ENCODE data around the gene PRPSAP1.
"Not testable (repeated sequence)": the region's sequence is repeated elsewhere in the genome, so short reads cannot be mapped to it uniquely, and the experiment has no call there.

PRPSAP1 gene

GRCh38 chr17:76359776-76360175 lies 6.1 kb upstream of the PRPSAP1 start:
- not testable (repeated sequence) for DNase-seq (ENCODE audit: low read depth in 2 of 2)

- DNase-seq (ENCODE audit: low read depth in 2 of 2): no peak
These were observed 5.7 kb upstream of the PRPSAP1 start for GRCh38 chr17:76359375-76359774.

DNA sequence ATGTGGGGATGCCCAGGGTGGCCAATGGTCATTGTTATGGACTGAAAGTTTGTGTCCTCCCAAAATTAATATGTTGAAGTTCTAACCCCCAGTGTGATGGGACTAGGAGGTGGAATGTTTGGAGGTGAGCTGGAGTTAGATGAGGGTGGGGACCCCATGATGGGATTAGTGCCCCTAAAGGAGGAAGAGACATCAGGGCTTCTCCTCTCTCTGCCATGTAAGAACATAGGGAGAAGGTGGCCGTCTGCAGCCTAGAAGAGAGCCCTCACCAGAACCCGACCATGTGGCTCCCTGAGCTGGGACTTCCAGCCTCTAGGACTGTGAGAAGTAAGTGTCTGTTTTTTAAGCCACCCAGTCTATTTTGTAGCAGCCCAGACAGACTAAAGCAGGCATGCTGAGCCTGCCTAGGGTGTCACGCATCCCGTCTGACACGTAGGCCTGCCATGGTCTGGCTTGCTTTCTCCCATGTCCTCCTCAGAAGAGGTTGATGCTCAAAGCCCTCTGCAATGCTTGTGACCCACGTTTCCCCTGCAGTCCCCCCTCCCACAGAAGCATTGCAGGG lies 4.0 kb upstream of the PRPSAP1 start:
- no peak for DNase-seq (ENCODE audit: low read depth in 2 of 2)

- no peak for DNase-seq (ENCODE audit: low read depth in 2 of 2)
These were observed 3.2 kb upstream of the PRPSAP1 start for GRCh38 chr17:76356803-76357456.

DNA sequence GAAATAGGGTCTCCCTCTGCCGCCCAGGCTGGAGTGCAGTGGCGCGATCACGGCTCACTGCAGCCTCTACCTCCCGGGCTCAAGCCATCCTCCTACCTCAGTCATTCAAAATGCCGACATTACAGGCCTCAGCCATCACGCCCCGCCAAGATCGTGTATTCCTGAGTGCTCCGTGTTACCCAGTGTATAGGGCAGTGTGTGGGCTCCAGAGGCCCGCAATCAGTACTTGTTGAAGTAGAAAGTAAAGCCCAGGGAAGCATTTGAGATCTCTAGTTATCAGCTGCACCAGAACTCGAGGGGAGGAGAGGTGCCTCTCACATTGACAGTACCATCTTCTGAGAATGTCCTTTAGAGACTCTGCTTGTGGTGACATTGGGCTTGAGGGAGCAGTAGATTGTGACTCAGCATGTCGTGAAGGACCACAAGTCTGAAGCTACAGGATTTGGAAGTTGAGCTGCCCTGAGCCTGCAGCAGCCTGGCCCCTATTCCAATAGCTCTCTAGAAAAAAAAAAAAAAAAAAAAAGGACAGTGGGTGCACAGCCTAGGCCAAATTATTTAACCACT lies 1.1 kb upstream of the PRPSAP1 start:
- DNase-seq (ENCODE audit: low read depth in 2 of 2): no peak

- DNase-seq (ENCODE audit: low read depth in 2 of 2): no peak
These were observed 607 bp upstream of the PRPSAP1 start for GRCh38 chr17:76354317-76354729.

DNA sequence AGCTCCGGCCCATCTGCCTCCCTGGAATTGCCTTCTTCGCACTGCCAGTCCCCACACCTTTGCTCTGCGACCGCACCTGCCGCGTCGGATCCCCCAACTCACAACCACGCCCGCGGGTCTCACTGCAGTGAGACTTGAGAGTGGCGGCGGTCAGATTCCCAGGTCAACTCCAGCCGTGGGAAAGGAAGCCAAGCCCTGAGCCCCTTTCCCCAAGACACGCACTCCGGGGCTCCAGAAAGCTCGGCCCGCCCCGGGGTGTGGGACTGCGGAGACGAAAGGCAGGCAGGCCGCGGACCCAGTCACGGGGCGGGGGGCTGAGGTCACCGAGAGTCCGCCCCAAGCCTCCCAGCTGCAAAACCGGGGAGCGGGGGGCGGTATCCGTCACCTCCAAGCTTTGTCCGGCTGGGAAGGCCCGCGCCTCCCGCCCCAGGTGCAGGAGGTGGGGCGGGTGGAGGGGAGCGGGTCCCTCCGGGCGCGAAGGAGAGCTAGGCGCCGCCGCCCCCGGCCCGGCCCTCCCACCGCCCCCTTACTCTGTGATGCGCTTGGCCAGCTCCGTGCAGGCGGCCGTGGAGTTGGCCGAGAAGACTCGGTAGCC lies 615 bp downstream of the PRPSAP1 start:
- DNase-seq (ENCODE audit: low read depth in 2 of 2): peak in 1 of 2 experiments; percentile 3

DNA sequence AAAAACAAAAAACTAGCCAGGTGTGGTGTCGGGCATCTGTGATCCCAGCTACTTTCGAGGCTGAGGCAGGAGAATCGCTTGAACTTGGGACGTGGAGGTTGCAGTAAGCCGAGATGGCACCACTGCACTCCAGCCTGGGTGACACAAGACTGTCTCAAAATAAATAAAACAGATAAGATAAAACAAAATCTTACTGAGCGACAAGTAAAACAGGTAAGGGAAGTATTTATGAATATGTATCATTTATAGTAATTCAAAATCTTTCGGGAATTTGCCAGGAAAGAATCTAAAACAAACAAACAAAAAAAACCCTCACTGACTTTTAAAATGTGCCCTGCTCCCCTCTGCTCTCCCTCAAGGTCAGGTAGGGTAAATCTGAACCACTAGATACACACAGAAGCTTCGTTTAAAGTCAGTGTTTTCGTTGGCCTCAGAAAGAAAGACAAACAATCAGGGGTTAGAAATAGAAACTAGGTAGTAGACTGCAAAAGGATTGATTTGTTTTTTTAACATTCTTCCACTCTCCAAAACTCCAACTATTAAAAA lies 2.1 kb downstream of the PRPSAP1 start:
- no peak for DNase-seq (ENCODE audit: low read depth in 2 of 2)

- no peak for DNase-seq (ENCODE audit: low read depth in 2 of 2)
These were observed 3.3 kb downstream of the PRPSAP1 start for GRCh38 chr17:76350463-76350862.

- DNase-seq (ENCODE audit: low read depth in 2 of 2): not testable (repeated sequence)
These were observed 6.8 kb downstream of the PRPSAP1 start for GRCh38 chr17:76346936-76347335.

DNA sequence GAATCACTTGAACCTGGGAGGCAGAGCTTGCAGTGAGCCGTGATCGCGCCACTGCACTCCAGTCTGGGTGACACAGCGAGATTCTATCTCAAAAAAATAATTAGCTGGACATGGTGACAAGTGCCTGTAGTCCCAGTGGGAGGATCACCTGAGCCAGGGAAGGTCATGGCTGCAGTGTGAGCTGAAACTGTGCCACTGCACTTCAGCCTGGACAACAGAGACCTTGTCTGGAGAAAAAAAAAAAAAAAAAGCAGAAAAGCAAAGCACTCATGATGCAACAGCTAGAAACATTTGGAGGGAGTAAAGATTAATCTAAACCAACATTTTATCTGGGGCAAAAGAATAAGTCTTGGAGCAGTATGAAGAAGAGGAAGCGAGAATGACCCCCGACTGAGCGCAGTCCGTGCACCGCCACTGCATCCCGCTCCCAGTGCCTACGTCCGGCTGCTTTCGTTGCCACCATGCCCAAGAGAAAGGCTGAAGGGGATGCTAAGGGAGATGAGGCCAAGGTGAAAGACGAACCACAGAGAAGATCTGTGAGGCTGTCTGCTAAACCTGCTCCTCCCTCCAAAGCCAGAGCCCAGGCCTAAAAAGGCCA lies 8.2 kb downstream of the PRPSAP1 start:
- no peak for DNase-seq (ENCODE audit: low read depth in 2 of 2)

DNA sequence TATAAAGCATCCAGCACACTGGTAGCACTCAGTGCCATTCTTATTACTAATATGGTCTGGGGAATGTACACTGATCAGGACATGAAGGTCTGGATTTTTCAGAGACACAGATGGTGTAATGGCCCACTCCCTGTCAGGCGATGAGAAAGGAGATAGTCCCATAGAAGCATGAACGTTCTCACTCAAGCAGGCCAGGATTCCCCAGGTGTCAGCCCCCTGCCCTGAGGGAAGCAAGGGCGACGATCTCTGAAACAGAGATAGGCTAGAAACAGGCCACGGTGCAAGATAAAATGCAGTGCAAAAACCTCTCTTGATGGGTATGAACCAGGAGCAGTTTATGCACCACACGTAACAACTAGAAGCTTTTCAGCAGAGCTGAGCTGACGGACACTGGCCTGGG lies 10.6 kb downstream of the PRPSAP1 start:
- DNase-seq (ENCODE audit: low read depth in 2 of 2): no peak

DNA sequence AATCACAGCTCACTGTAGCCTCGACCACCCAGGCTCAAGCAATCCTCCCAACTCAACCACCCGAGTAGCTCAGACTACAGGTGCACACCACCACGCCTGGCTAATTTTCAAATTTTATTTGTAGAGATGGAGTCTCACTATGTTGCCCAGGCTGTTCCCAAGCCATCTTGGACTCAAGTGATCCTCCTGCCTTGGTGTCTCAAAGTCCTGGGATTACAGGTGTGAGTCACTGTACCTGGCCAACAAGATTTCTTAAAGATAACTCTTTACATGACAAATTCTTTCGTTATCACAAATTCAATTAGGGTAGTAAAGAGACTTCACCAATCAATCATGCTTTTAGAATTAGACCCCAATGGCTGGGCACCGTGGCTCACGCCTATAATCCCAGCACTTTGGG lies 12.4 kb downstream of the PRPSAP1 start:
- DNase-seq (ENCODE audit: low read depth in 2 of 2): no peak

- no peak for DNase-seq (ENCODE audit: low read depth in 2 of 2)
These were observed 16.3 kb downstream of the PRPSAP1 start for GRCh38 chr17:76337413-76337777.

- no peak for DNase-seq (ENCODE audit: low read depth in 2 of 2)
These were observed 16.8 kb downstream of the PRPSAP1 start for GRCh38 chr17:76336756-76337412.

GRCh38 chr17:76335716-76336381 lies 17.9 kb downstream of the PRPSAP1 start:
- DNase-seq (ENCODE audit: low read depth in 2 of 2): no peak

- DNase-seq (ENCODE audit: low read depth in 2 of 2): no peak
These were observed 19.8 kb downstream of the PRPSAP1 start for GRCh38 chr17:76333673-76334505.

- no peak for DNase-seq (ENCODE audit: low read depth in 2 of 2)
These were observed 22.6 kb downstream of the PRPSAP1 start for GRCh38 chr17:76331083-76331482.

- DNase-seq (ENCODE audit: low read depth in 2 of 2): no peak
These were observed 24.1 kb downstream of the PRPSAP1 start for GRCh38 chr17:76329664-76330063.

- DNase-seq (ENCODE audit: low read depth in 2 of 2): no peak
These were observed 26.0 kb downstream of the PRPSAP1 start for GRCh38 chr17:76327696-76328095.

All from stimulated activated CD4-positive, alpha-beta T cell treated with anti-CD3 and anti-CD28 coated beads, Interleukin-12 subunit alpha, Interleukin-12 subunit beta, amount 100 ng/mL, for 24 hours (primary cell).